NAMALWA (cell line): ENCODE measurements around the gene OTUD1.
A peak's percentile ranks its signal among the peaks of the same experiment; 100 is the strongest.
"Not testable (repeated sequence)": the region's sequence is repeated elsewhere in the genome, so short reads cannot be mapped to it uniquely, and the experiment has no call there.

ENCODE experiments used
- DNase-seq: peaks from one replicate; pipeline ENCODE4 v3.0.0-alpha.2; 2015; ENCODE audit warnings: low spot score

Gene OTUD1

DNA sequence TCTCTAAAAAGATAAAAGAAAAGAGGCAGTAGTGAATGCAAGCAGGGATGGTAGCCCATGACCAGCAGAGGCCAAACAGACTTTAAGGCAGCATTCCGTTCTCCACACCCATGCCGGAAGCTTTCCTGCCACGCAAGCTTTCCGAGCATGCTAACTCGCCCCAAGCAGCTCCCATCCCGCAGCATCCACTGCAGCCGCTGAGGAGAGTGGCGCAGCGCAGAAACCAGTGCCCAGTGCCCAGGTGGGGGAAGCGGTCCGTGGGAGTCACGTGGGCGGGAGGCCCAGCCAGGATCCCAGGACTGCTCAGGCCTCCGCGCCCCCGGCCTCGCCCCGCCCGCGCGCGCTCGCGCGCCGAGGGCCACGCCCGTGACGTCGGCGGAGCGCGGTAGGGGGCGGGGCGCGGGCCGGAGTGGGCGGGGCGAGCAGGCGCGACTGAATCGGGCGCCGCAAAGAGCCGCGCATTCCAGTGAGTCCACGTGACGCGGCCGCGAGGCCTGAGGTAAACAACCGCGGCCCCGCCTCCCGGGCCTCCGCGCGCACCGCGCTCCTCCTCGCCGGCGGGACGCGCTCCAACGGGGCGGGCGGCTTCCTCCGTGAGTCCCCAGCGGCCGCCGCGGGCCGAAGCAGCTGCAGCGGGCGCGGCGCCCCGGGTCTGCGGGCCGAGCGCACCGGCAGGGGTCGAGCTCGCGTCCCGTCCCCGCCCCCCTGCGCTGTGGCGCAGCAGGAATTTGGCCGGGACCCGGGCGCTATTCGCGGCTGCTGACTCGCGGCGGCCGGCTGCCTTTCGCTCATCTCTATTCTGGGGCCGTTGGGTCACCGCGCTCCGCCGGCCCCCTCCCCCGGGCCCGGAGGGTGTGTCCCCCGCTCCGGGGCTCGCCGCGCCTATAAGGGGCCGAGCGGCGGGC is at the start of gene OTUD1:
TSS of gene OTUD1 (plus strand) at position 529 of the 905 bp plus-strand sequence. CDS start 383 bp downstream, outside the sequence.
- DNase-seq: peak; percentile 91

- not testable (repeated sequence) for DNase-seq
Measured at GRCh38 chr10:23390408-23390807, 48.5 kb upstream of the OTUD1 start.

GRCh38 chr10:23390809-23391208 is 48.1 kb upstream of the OTUD1 start:
- DNase-seq: no peak

DNA sequence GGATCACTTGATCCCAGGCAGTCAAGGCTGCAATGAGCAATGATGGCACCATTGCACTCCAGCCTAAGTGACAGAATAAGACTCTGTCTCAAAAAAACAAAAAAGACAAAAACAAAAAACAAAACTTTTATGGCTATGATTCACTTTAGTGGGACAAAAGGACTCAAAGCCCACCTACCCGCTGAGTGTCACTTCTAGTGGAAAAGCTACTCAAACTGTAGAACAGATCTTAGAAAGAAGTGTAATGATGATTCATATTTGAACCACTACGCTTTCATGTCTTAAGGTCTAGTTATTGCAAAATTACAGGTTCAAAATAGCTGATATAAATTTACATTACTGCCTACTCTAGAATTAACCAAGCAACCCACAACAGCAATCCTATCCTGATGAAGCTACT is 47.1 kb upstream of the OTUD1 start:
- no peak for DNase-seq

DNA sequence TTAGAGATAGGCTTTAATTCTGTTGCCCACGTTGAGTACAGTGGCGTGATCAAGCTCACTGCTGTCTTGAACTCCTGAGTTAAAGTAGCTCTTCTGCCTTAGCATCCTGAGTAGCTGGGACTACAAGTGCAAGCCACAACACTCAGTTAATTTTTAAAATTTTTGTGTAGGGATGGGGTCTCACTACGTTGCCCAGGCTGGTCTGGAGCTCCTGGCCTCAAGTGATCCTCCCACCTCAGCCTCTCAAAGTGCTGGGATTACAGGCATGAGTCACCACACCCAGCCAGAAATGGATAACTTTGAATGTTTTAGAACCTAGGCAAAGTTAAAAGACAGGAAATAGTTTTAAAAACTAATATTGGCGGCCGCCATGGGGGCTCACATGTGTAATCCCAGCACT is 43.9 kb upstream of the OTUD1 start:
- DNase-seq: no peak

- DNase-seq: no peak
Measured at GRCh38 chr10:23396695-23397094, 42.2 kb upstream of the OTUD1 start.

GRCh38 chr10:23399701-23400144 is 39.2 kb upstream of the OTUD1 start:
- DNase-seq: no peak

- DNase-seq: no peak
Measured at GRCh38 chr10:23402856-23403255, 36.0 kb upstream of the OTUD1 start.

- no peak for DNase-seq
Measured at GRCh38 chr10:23403278-23403677, 35.6 kb upstream of the OTUD1 start.

DNA sequence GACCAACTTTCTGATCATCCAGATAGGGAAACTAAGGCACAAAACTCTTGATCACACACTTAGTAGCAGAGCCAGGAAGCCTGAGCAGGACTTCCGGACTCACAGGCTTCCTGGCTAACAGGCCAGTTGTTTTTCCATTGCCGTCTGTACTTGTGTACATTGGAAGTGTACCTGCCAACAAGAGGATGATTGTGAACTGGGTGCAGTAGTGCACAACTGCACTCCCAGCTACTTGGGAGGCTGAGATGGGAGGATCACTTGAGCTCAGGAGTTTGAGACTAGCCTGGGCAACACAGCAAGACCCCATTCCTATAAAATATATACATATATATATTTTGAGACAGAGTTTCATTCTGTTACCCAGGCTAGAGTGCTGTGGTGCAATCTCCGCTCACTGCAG is 35.2 kb upstream of the OTUD1 start:
- DNase-seq: no peak

GRCh38 chr10:23404461-23404980 is 34.4 kb upstream of the OTUD1 start:
- no peak for DNase-seq

DNA sequence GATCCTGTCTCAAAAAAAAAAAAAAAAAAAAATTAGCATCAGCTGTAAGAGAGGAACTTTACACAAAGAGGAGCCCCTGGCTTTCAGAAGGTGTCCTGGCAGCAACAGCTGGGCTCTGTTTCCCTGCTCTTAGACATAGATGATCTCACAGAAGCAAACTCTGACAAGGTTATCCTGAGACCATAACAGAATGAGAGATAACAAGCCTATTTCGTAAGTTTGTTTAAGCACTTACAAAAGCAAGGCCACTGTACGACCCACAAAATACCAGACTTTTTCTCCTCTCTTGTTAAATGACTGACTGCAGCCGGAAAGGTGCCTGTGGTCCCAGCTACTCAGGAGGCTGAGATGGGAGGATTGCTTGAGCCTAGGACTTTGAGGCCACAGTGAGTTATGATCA is 33.3 kb upstream of the OTUD1 start:
- DNase-seq: no peak

DNA sequence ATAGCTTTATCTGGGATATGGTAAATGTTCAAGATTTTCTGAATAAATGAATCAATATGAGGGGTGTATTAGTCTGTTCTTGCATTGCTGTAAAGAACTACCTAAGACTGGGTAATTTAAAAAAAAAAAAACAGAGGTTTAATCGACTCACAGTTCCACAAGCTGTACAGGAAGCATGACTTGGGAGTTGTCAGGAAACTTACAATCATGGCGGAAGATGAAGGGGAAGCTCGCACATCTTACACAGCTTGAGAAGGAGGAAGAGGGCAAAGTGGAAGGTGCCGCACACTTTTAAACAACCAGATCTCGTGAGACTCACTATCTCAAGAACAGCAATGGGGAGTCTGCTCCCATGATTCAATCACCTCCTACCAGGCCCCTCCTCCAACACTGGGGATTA is 32.5 kb upstream of the OTUD1 start:
- DNase-seq: no peak

DNA sequence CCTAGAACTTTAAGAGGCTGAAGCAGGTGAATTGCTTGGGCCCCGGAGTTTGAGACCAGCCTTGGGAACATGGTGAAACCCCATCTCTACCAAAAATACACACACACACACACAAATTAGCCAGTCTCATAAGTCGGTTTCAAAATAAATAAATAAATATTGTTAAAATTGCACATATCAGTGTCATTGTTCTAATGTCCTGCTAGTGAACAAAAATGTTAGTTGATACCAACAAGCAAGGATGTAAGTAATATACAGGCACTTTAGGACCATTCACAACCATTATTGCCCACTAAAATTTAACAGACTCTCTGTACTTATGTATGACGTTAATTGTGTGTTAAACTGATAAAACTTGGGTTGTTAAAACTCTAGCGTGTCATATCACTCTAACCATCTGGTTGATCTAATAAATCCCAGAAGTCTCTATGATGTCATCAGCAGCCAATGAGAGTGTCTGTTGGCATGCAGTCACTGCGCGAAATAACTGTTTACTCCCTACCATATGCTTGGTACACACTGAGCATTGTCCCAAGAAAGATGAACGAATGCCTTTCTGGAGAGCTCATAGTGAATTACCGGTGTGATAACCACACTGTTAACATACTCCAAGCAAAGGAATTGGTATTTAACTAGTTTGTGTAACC is 30.4 kb upstream of the OTUD1 start:
- DNase-seq: no peak

GRCh38 chr10:23412223-23412622 is 26.7 kb upstream of the OTUD1 start:
- no peak for DNase-seq

GRCh38 chr10:23413629-23414089 is 25.2 kb upstream of the OTUD1 start:
- peak; percentile 31 for DNase-seq

- no peak for DNase-seq
Measured at GRCh38 chr10:23414658-23415057, 24.2 kb upstream of the OTUD1 start.

DNA sequence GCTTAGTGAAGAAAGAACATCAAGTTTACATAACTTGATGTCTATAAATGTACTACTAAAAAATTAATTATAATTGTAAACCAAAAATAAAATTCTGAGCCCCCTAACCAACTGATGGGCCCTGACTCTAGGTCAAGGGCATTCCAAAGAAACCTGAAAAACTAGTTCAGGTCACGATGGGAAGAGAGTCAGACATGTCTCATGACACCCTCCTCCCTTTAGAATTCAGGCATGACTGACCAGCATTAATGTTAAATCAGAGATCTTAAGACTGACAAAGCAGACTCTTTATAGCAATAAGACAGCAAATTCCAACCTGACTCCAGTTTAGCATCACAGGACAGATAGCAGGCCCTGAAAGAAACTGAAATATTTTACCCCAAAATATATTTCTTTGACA is 21.6 kb upstream of the OTUD1 start:
- no peak for DNase-seq

DNA sequence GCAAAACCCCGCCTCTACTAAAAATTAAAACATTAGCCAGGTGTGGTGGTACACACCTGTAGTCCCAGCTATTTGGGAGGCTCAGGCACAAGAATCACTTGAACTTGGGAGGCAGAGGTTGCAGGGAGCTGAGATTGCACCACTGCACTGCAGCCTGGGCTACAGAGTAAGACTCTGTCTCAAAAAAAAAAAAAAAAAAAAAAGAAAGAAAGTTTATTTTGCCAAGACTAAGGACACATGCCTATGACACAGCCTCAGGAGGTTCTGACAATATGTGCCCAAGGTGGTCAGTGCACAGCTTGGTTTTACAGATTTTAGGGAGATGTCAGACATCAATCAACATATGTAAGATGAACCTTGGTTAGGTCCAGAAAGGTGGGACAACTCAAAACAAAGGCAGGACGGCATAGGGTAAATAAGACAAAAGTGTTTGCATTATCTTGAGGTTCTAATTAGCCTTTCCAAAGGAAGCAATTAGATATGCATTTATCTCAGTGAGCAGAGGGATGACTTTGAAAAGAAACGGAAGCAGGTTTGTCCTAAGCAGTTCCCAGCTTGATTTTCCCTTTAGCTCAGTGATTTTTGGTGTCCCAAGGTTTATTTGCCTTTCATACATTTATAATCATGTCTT is 20.7 kb upstream of the OTUD1 start:
- DNase-seq: no peak

GRCh38 chr10:23419201-23419600 is 19.7 kb upstream of the OTUD1 start:
- DNase-seq: no peak

DNA sequence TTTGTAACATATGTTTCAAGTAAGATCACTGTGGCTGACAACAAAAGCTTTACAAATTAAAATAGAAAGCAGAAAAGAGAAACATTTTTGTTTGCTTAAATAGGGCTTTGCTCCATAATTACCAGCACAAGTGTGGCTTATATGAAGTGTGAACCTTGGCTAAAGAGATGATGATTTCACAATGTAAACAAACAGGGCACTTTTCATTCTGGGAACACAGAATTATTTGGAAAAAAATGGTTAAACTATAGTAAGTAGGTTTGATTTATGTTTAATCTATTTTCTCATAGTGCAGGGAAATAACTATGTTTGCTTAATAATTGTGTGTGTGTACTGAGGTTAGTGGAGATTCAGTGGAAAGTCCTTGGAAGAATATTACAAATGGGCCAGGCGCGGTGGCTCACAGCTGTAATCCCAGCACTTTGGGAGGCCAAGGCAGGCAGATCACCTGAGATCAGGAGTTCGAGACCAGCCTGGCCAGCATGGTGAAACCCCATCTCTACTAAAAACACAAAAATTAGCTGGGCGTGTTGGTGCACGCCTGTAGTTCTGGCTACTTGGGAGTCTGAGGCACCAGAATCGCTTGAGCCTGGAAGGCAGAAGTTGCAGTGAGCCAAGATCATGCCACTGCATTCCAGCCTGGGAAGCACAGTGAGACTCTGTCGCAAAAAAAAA is 19.1 kb upstream of the OTUD1 start:
- DNase-seq: no peak

GRCh38 chr10:23421397-23421796 is 17.5 kb upstream of the OTUD1 start:
- no peak for DNase-seq
